Hepatocyte (in vitro differentiated cells): ENCODE data around the gene CRY2.

Experiments
- CTCF ChIP-seq: fragments of 200-600 bp; sonication (generic); IDR thresholded peaks from 2 replicates; pipeline ENCODE4 v1.5.1; 2016; ENCODE audit warnings: antibody characterized with exemption, mild to moderate bottlenecking; ENCODE audit not compliant: poor library complexity
- EZH2phosphoT487 ChIP-seq: fragments of 200-600 bp; sonication (generic); IDR thresholded peaks from one replicate; pipeline ENCODE4 v1.6.1; 2018; ENCODE audit warnings: antibody characterized with exemption, mild to moderate bottlenecking, low read depth, moderate library complexity; ENCODE audit not compliant: unreplicated experiment, severe bottlenecking

- TF ChIP-seq CTCF = no peak
- no peak for TF ChIP-seq EZH2phosphoT487
These were observed 48.4 kb downstream of the CRY2 start for GRCh38 chr11:45895553-45896259.
